Smooth muscle cell (in vitro differentiated cells): ENCODE results near the gene TRIB2. TPM values are rescaled to one million over a fixed set of nuclear protein-coding genes. Genes with fewer than 3 reads are reported as not detected.
A peak's percentile ranks its signal among the peaks of the same experiment; 100 is the strongest.

Source experiments
- DNase-seq: peaks from one replicate; lab custom pipeline; 2025; ENCODE audit not compliant: unreplicated experiment; lab: John Stamatoyannopoulos, UW
- H2AFZ ChIP-seq: fragments of 200-600 bp; sonication (generic); 2 replicates; pipeline ENCODE4 v1.6.0; 2016; ENCODE audit warnings: antibody characterized with exemption, low read depth, mild to moderate bottlenecking
- H3F3A ChIP-seq: fragments of 200-600 bp; sonication (generic); 2 replicates; pipeline ENCODE4 v1.6.0; 2017; ENCODE audit warnings: antibody characterized with exemption, low read depth
- H3K27ac ChIP-seq: fragments of 200-600 bp; sonication (generic); 2 replicates; pipeline ENCODE4 v1.5.1; 2016; ENCODE audit warnings: low read depth, mild to moderate bottlenecking
- H3K27me3 ChIP-seq: fragments of 200-600 bp; sonication (generic); 2 replicates; pipeline ENCODE4 v1.6.1; 2016; ENCODE audit warnings: low read depth, mild to moderate bottlenecking
- H3K36me3 ChIP-seq: fragments of 200-600 bp; sonication (generic); 2 replicates; pipeline ENCODE4 v1.5.1; 2016; ENCODE audit warnings: low read depth
- H3K4me1 ChIP-seq: fragments of 200-600 bp; sonication (generic); 2 replicates; pipeline ENCODE4 v1.5.1; 2016; ENCODE audit warnings: low read depth
- H3K4me2 ChIP-seq: fragments of 200-600 bp; sonication (generic); 2 replicates; pipeline ENCODE4 v1.6.0; 2016; ENCODE audit warnings: mild to moderate bottlenecking
- H3K4me3 ChIP-seq: fragments of 200-600 bp; sonication (generic); 2 replicates; pipeline ENCODE4 v1.5.1; 2016; ENCODE audit warnings: mild to moderate bottlenecking
- H3K79me2 ChIP-seq: fragments of 200-600 bp; sonication (generic); 2 replicates; pipeline ENCODE4 v1.6.0; 2016; ENCODE audit warnings: low read depth, mild to moderate bottlenecking
- H3K9ac ChIP-seq: fragments of 200-600 bp; sonication (generic); 2 replicates; pipeline ENCODE4 v1.6.0; 2016; ENCODE audit warnings: low read depth
- H3K9me3 ChIP-seq: fragments of 200-600 bp; sonication (generic); replicated peaks from 2 replicates; pipeline ENCODE4 v1.5.1; 2016; ENCODE audit warnings: low read depth
- H4K20me1 ChIP-seq: fragments of 200-600 bp; sonication (generic); 2 replicates; pipeline ENCODE4 v1.6.0; 2016; ENCODE audit warnings: low read depth
- CTCF ChIP-seq: fragments of 200-600 bp; sonication (generic); IDR thresholded peaks from 2 replicates; pipeline ENCODE4 v1.5.1; 2017; ENCODE audit warnings: borderline replicate concordance, mild to moderate bottlenecking, antibody characterized with exemption; ENCODE audit not compliant: insufficient read depth, poor library complexity, severe bottlenecking
- WGBS: methylation state at CpG from one replicate; pipeline ENCODE4 v1.1.7; 2016; ENCODE audit warnings: low lambda C conversion rate; 5-methylcytosine and 5-hydroxymethylcytosine counted together
- polyA plus RNA-seq: library from polyadenylated mRNA; unstranded; fragments of >200 nt; fragmentation: Nextera tagmentation; extraction: Ambion mirVana; gene quantifications from 2 replicates; pipeline ENCODE4 v1.2.1, GENCODE V29; 2016
- total RNA-seq: library from RNA; depleted of rRNA; stranded (reverse); fragments of >200 nt; gene quantifications from 2 replicates; pipeline ENCODE4 v1.2.3, GENCODE V29; 2014

TRIB2 gene
- total and polyA plus RNA-seq, 2 experiments from 2014 or later = 31.1 to 31.5 TPM

- H4K20me1 ChIP-seq = no peaks in the 10 kb centered on the region
- TF ChIP-seq CTCF = no peak
- WGBS = 93% methylated on average over 4 of the region's 4 CpGs
- H3K4me3 ChIP-seq = no peak overlapping the region
- H3K9me3 ChIP-seq = no peaks in the 10 kb centered on the region
- H2AFZ ChIP-seq = no peak overlapping the region
- no peaks in the 10 kb centered on the region for H3K79me2 ChIP-seq
- H3F3A ChIP-seq = peaks cover 4% of the 10 kb centered on the region
- no peak overlapping the region for H3K9ac ChIP-seq
- no peak overlapping the region for H3K27ac ChIP-seq
- no peak overlapping the region for H3K4me2 ChIP-seq
- DNase-seq = no peak
- no peaks in the 10 kb centered on the region for H3K27me3 ChIP-seq
- peaks cover under 1% of the 10 kb centered on the region for H3K4me1 ChIP-seq
- no peaks in the 10 kb centered on the region for H3K36me3 ChIP-seq
Observed at GRCh38 chr2:12764075-12764730, 47.5 kb downstream of the TRIB2 start.

- no peak for TF ChIP-seq CTCF
- WGBS = 71% methylated on average over 7 of the region's 7 CpGs
- no peak overlapping the region for H3K4me2 ChIP-seq
Observed at GRCh38 chr2:12764849-12765605, 48.3 kb downstream of the TRIB2 start.

DNA sequence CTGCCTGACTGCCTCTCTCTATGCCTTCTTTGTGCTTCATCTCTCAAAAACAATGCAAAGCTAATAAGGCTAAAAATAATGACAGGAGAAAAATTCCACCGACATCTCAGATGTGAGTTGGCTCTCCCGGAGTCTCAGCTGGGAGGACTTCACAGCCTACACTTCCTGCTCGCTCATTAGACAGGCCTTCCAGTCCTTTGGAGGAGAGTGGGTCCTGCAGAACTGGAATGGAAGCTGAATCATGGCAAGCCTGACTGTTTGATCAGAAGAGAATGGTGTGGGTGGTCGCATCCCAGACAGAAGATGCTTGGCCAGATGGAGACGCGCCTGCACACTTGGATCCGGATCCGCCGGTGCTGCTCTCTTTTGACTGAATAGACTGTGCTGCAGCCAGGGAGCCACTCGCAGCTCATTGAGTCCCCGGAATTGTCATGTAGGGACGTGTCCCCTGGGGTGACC is 49.7 kb downstream of the TRIB2 start:
- no peak for TF ChIP-seq CTCF
- Histone ChIP-seq H4K20me1 (no peaks in the 10 kb centered on the region), H3K79me2 (no peaks in the 10 kb centered on the region), H3K4me3 (no peak overlapping the region), H3K27me3 (no peaks in the 10 kb centered on the region), H3K9ac (no peak overlapping the region), H3K27ac (peak overlapping the region; percentile 19), H3K4me2 (peak overlapping the region; percentile 45), H3F3A (peaks cover 4% of the 10 kb centered on the region), H3K4me1 (no peaks in the 10 kb centered on the region), H2AFZ (peak overlapping the region; percentile 23), H3K9me3 (no peaks in the 10 kb centered on the region), H3K36me3 (no peaks in the 10 kb centered on the region)
- 62% methylated on average over 12 of the region's 12 CpGs for WGBS
- no peak for DNase-seq

More at GRCh38 chr2:12764849-12765605, 48.3 kb downstream of the TRIB2 start:
- no peak overlapping the region for H2AFZ ChIP-seq
- DNase-seq = no peak
- H3K27ac ChIP-seq = no peak overlapping the region
- H3K4me1 ChIP-seq = no peaks in the 10 kb centered on the region
- H3K9ac ChIP-seq = no peak overlapping the region
- H3F3A ChIP-seq = peaks cover 4% of the 10 kb centered on the region
- H3K9me3 ChIP-seq = no peaks in the 10 kb centered on the region
- H3K4me3 ChIP-seq = no peak overlapping the region
- H3K27me3 ChIP-seq = no peaks in the 10 kb centered on the region
- H3K79me2 ChIP-seq = no peaks in the 10 kb centered on the region
- H4K20me1 ChIP-seq = no peaks in the 10 kb centered on the region
- H3K36me3 ChIP-seq = no peaks in the 10 kb centered on the region

- Histone ChIP-seq H3K4me2 (no peak overlapping the region), H3F3A (peaks cover 4% of the 10 kb centered on the region), H3K36me3 (no peaks in the 10 kb centered on the region), H3K9ac (no peak overlapping the region), H3K79me2 (no peaks in the 10 kb centered on the region), H3K4me3 (no peak overlapping the region), H3K27me3 (no peaks in the 10 kb centered on the region), H4K20me1 (no peaks in the 10 kb centered on the region), H3K4me1 (no peaks in the 10 kb centered on the region), H3K9me3 (no peaks in the 10 kb centered on the region), H2AFZ (no peak overlapping the region), H3K27ac (no peak overlapping the region)
- DNase-seq = no peak
- WGBS = 93% methylated on average over 8 of the region's 8 CpGs
- no peak for TF ChIP-seq CTCF
Observed at GRCh38 chr2:12767541-12767940, 50.8 kb downstream of the TRIB2 start.
